ENCODE results near the gene PRPF6.

- no peak for TF ChIP-seq CTCF (conservative IDR thresholded peaks at IDR 0.05; ENCODE audit: low read length)
- no peak for TF ChIP-seq EZH2phosphoT487 (IDR thresholded peaks at IDR 0.05; ENCODE audit: borderline replicate concordance)
These were observed 21.8 kb upstream of the PRPF6 start for GRCh38 chr20:63958964-63959698.

Data from Loucy (cell line).